ENCODE data around the gene CIDEC.

Gene CIDEC

DNA sequence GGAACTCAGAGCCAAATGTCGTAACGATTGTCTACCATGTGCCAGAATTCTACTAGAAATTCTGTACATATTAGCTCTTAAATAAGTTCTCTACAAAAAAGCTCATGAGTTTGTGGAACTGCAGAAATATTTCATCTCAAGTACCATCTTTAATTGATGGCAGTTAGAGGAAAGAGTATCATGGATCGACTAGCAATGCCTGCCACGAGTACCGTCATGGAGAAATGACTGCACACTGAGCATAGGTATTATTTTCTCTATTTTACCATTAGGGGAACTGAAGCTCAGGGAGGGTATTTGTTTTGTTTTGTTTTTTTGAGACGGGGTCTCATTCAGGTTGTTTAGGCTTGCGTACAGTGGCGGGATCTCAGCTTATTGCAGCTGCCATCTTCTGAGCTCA, 39.0 kb downstream of the CIDEC start:
- DNase-seq, result no peak

DNA sequence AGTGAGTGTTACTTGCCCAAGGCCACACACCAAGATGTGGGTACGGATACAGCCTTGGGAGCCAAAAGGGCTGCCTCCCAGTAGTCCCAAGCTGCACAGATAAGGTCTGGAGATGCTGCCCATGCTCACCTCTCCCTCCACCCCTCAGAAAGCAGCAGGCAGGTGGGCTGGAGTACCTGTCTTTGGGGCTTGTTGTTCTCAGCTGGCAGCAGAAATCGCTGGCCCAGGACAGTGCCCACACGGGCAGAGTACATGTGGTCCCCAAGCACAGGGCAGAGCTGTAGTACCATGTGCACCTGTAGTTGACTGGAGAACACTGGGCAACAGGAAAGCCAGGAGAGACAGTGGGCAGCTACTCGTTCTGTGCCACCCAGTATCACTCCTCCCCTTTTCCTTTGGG, 41.2 kb downstream of the CIDEC start:
- DNase-seq, result no peak

DNA sequence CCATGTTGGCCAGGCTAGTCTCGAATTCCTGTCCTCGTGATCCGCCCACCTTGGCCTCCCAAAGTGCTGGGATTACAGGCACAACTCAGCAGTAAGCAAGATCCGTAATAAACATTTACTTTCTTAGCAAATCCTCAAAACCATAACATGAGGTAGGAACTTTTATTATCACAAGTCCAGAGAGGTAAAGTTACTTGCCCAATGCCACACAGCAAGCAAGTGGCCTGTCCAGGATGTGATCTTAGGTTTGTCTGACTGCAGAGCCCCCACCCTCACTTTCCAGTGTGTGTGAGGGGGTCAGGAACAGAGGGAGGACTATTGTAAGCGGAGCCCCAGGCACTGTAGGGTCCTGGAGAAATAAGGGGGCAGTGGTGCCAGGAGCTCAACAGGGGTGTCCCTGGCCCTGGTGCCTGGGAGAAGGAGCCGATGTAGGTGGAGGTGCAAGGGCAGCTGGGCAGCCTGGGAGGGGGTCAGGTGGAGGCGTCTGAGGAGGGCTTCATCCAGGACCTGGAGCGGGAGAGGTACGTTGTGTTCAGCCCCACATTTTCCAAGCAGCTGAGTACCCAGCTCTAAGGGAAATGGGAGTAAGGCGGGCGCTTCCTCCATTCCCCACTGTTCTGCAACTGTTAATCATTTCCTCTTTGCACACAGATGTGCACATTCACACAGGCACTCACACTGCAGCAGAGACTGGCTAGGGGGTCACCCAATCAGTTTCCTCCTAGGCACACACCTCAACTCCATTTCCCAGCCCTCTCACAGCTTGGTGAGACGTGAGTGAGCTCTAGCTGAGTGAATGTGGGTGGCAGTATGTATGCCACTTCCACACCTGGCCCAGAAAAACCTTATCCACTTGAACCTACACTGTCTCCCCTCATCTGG, 42.1 kb downstream of the CIDEC start:
- no peak for DNase-seq

DNA sequence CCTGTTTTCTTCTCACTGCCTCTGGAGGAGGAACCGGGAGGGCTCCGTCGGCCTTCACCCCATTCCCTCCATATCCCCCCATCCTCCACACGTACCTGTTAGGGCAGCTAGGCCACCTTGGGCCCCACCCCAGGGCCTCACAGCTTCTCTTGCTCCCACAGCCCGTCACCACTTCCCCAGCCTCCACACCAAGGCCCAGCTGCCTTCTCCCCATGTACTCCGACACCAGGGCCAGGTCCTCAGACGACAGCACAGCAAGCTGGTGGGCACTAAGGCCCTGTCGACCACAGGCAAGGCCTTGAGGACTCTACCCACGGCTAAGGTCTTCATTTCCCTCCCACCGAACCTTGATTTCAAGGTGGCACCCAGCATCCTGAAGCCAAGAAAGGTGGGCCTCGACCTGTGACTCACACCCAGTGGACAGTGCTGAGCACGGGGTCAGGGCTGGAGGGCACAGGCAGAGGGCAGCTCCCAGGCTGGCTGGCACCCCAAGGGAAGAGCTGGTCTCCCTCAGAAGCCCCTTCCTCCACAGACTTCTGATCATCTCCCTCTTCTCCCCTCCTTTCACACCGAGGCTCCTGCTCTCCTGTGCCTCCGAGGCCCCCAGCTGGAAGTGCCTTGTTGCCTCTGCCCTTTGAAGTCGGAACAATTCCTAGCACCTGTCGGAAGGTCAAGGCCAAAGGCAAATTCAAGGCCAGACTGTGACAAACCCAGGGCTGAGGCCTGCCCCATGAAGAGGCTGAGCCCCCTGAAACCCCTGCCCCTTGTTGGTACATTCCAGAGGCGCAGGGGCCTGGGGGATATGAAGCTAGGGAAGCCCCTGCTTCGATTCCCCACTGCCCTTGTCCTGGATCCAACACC, 45.3 kb downstream of the CIDEC start:
- DNase-seq, result no peak

DNA sequence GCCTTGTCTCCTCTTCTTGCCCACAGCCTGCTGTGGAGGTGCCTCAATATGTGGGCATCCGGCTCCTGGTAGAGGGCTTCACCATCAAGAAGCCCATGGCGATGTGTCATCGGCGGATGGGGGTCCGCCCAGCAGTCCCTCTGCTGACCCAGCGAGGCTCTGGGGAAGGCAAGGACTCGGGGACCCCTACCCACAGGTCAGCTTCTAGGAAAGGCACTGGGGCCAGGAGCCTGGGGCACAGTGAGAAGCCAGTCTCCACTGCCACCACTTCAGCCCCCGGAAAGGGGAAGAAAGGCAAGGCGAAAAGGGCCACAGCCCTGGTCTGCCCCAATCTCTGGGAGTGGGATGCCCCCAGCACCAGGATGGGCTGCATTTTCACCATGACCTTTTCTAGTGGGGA, 47.0 kb downstream of the CIDEC start:
- DNase-seq, result no peak

DNA sequence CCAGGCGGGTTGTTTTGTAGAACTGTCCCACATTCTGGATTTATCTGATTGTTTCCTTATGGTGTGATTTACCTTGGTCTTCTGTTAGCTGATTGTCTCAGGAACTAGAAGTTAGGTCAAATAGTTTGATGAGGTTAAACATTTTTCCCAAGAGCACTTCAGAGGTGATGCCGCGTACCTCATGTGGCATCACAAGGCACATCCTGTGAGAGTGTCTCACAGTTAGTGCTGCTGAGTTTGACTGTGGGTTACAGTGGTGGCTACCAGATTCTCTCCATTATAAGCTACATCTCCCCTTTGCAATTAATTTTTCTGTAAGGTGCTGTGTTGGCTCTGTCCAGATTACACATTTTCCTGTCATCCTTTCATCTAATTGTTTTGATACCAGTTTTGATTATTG, 48.8 kb downstream of the CIDEC start:
- DNase-seq, result no peak

DNA sequence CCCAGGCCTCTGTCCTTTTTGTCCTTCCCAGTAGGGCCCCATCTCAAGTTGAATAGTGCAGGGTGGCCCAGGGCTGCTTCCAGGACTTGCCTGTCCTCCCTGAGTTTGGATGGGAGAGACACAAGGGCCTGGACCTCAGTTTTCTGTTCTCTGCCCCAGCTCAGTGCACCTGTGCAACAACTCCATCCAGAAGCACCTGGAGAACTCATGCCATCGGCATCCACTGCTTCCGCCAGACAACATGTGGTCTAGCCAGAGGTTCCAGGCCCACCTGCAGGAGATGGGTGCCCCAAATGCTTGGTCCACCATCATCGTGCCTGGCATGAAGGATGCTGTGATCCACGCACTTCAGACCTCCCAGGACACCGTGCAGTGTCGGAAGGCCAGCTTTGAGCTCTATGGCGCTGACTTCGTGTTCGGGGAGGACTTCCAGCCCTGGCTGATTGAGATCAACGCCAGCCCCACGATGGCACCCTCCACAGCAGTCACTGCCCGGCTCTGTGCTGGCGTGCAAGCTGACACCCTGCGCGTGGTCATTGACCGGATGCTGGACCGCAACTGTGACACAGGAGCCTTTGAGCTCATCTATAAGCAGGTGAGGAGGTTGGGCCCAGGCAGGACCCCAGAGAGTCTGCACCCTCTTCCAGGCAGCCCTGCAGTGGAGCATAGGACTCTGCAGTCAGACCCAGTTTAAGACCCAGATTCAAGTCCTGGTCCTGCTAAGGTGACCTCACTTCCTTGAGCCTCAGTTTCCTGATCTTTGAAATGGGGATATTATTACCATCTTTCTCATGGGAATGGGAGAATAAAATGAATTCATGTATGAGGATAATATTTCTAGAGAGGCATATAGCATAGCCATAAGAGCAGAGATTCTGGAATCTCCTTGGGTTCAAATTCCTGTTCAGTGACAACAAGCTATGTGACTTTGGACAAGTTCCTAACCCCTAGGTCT, 51.0 kb downstream of the CIDEC start:
- DNase-seq, result no peak

DNA sequence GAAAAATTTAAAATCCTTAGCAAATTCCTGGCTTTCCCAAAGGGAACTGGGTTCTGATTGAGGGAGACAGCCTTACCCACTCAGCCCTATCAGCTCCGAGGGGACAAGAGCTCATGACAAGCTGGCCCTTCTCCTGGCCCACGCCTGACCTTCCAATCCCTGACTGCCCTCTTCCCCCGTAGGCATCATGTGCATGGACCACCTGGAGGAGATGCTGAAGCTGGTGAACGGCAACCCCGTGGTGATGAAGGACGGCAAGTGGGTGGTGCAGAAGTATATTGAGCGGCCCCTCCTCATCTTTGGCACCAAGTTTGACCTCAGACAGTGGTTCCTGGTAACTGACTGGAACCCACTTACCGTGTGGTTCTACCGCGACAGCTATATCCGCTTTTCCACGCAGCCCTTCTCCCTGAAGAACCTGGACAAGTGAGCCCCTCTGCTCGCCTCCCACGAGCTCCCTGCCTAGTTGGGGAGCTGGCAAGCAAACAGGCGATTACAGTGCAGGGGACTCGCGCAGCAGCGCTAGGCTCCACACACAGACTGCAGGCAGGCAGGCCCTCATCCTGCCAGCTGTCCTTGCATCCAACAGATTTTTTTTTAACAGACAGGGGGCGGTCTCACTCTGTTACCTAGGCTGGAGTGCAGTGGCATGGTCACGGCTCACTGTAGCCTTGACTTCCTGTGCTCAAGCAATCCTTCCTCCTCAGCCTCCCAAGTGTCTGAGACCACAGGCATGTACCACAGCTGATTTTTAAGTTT, 53.1 kb downstream of the CIDEC start:
- DNase-seq, result no peak

DNA sequence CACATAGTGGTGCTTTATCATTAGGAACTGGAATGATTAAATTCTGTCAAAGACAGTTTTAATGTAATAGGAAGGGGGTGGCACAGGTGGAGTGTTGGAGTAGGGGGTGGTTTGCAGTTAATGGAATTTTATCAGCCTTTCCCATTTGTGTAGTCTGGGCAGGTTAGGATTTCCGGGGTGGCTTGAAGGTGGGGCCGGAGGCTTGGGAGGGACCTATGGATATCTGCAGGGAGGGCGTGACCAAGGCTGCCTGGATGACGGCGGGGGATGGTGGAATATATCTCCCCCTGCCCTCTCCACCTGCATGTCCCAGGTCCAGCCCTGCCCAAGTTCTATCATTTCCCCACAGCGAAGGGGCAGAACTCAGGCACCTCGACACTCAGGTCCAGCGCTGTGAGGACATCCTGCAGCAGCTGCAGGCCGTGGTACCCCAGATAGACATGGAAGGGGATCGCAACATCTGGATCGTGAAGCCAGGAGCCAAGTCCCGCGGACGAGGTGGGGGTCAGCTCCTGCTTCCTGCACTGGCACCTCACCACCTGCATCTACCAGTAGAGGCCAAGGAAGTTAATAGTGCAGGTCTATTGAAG, 54.5 kb downstream of the CIDEC start:
- DNase-seq, result no peak

DNA sequence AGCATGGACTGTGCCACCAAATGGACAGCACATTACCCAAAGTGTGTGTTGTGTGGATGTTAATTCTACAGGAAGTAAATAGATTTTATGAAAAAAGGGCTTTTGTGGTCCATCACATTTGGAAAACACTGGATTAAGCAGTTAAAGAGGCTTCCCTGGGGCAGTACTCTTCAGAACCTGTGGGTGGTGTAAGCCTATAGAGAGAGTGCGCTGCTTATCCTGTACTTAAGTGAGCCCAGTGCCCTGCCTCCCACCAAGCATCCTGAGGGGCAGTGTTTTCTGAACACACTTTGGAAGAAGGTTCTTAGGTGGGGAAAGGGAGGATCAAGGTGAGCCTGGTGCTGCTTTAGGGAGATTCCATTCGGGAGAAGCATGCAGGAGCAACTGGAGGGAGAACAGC, 59.1 kb downstream of the CIDEC start:
- no peak for DNase-seq

DNA sequence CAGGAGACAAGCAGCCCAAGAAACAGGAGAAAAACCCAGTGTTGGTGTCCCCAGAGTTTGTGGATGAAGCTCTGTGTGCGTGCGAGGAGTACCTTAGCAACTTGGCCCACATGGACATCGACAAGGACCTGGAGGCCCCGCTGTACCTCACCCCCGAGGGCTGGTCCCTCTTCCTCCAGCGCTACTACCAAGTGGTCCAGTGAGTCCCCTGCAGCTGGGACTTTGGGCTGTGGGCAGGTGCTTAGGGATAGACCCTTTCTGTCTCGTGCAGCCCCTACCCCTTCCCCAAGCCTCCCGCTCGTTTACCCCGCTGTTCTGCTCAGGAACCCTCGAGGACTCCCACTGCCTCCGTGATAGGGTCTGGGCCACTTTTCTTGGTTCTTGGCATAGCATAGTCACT, 59.5 kb downstream of the CIDEC start:
- no peak for DNase-seq

DNA sequence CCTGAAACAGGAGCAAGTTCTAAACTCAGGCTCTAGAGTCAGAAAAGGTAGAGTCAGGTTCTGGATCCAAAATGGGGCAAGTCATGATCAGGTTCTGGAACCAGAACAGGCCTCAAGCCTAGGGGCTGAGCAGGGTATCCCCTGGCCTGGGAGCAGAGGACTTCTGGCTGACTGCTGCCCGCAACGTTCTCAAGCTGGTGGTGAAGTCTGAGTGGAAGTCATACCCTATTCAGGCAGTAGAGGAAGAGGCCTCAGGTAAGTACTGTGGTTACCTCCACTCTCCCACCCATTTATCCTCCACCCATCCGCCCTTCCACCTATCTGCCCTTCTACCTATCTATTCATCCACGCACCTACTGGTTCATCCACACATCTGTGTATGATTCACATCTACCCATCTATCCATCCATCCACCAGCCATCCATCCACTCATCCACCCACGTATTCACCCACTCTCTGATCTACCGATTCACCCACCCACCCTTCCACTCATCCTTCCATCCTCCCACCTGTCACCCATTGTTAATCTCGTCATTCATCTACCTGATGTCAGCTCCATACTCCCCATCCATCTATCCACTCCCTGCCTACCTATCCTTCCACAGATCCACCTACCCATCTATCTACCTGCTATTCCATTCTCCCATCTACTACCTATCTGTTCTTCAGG, 61.3 kb downstream of the CIDEC start:
- no peak for DNase-seq

DNA sequence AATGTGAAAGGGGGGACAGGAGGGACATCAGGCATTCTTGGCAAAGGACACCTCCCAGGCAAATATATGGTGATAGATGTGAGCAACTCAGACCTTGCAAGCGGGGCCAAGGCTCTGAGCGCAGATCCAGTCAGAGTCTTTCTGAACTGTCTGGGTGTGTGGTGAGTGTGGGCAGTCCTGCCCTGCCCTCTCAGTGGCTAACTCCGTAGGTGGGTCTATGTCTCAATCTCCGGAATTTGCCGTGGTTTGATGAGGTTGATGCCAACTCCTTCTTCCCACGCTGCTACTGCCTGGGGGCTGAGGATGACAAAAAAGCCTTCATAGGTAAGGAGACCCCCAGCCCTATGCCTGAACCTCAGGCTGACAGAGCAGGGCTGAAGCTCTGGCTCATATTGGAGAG, 62.6 kb downstream of the CIDEC start:
- no peak for DNase-seq

Measured in SIG-M5 (cell line).